Measurements from ENCODE around the gene PLAC8L1.

GRCh38 chr5:146089287-146089686 is 16.1 kb downstream of the PLAC8L1 start:
- TF ChIP-seq EZH2 (IDR thresholded peaks at IDR 0.05) (no peak), POLR2AphosphoS5 (IDR thresholded peaks at IDR 0.05; ENCODE audit: borderline replicate concordance, low read depth, low read length) (no peak)
